HEK293 (cell line): ENCODE measurements around the gene DDX56.

Source experiments
- SETDB1 ChIP-seq: IDR thresholded peaks from one replicate; pipeline ENCODE4 v1.6.1; 2017; ENCODE audit warnings: mild to moderate bottlenecking, low read length, moderate library complexity, mixed read lengths; ENCODE audit not compliant: insufficient read length
- SP7 ChIP-seq: fragments of 450-650 bp; formaldehyde crosslinking; IDR thresholded peaks from 2 replicates; pipeline ENCODE4 v1.5.1; 2016; ENCODE audit warnings: missing biosample characterization, missing genetic modification characterization
- TCF7L2 ChIP-seq: IDR thresholded peaks from 2 replicates; pipeline ENCODE4 v1.6.1; 2011; ENCODE audit warnings: low read depth, mild to moderate bottlenecking, inconsistent platforms, low read length, moderate library complexity, borderline replicate concordance
- ZBTB17 ChIP-seq: fragments of 450-650 bp; formaldehyde crosslinking; IDR thresholded peaks from 2 replicates; pipeline ENCODE4 v1.5.1; 2016; ENCODE audit warnings: missing biosample characterization, missing genetic modification characterization
- ZBTB8A ChIP-seq: fragments of 450-650 bp; formaldehyde crosslinking; IDR thresholded peaks from 2 replicates; pipeline ENCODE4 v1.5.1; 2016; ENCODE audit warnings: missing biosample characterization, missing genetic modification characterization
- ZFP41 ChIP-seq: fragments of 450-650 bp; formaldehyde crosslinking; IDR thresholded peaks from 2 replicates; pipeline ENCODE4 v1.5.1; 2016; ENCODE audit warnings: missing biosample characterization, missing genetic modification characterization, borderline replicate concordance
- ZNF10 ChIP-seq: fragments of 450-650 bp; formaldehyde crosslinking; IDR thresholded peaks from 2 replicates; pipeline ENCODE4 v1.5.1; 2017; ENCODE audit warnings: missing biosample characterization, missing genetic modification characterization
- ZNF114 ChIP-seq: fragments of 450-650 bp; formaldehyde crosslinking; IDR thresholded peaks from 2 replicates; pipeline ENCODE4 v1.5.0; 2017; ENCODE audit warnings: missing biosample characterization, missing genetic modification characterization
- ZNF133 ChIP-seq: fragments of 450-650 bp; formaldehyde crosslinking; IDR thresholded peaks from 2 replicates; pipeline ENCODE4 v1.5.1; 2016; ENCODE audit warnings: missing biosample characterization, missing genetic modification characterization
- ZNF184 ChIP-seq: fragments of 450-650 bp; IDR thresholded peaks from 2 replicates; pipeline ENCODE4 v1.5.1; 2018; ENCODE audit warnings: missing biosample characterization, mild to moderate bottlenecking, missing genetic modification characterization
- ZNF2 ChIP-seq: fragments of 450-650 bp; formaldehyde crosslinking; IDR thresholded peaks from 2 replicates; pipeline ENCODE4 v1.5.1; 2016; ENCODE audit warnings: missing biosample characterization, missing genetic modification characterization
- ZNF335 ChIP-seq: fragments of 450-650 bp; formaldehyde crosslinking; conservative IDR thresholded peaks from 2 replicates; pipeline ENCODE4 v1.5.1; 2016; ENCODE audit warnings: missing biosample characterization, missing genetic modification characterization
- ZNF394 ChIP-seq: fragments of 450-650 bp; formaldehyde crosslinking; IDR thresholded peaks from 2 replicates; pipeline ENCODE4 v1.5.1; 2016; ENCODE audit warnings: missing biosample characterization, missing genetic modification characterization, mild to moderate bottlenecking, moderate library complexity, borderline replicate concordance
- ZNF423 ChIP-seq: fragments of 450-650 bp; formaldehyde crosslinking; IDR thresholded peaks from 2 replicates; pipeline ENCODE4 v1.5.1; 2016; ENCODE audit warnings: missing biosample characterization, missing genetic modification characterization
- ZNF426 ChIP-seq: fragments of 450-650 bp; formaldehyde crosslinking; IDR thresholded peaks from 2 replicates; pipeline ENCODE4 v1.5.1; 2017; ENCODE audit warnings: missing biosample characterization, missing genetic modification characterization, mild to moderate bottlenecking, inconsistent platforms, moderate library complexity
- ZNF501 ChIP-seq: fragments of 450-650 bp; formaldehyde crosslinking; IDR thresholded peaks from 2 replicates; pipeline ENCODE4 v1.5.1; 2016; ENCODE audit warnings: missing biosample characterization, missing genetic modification characterization
- ZNF529 ChIP-seq: fragments of 450-650 bp; formaldehyde crosslinking; IDR thresholded peaks from 2 replicates; pipeline ENCODE4 v1.5.1; 2017; ENCODE audit warnings: missing genetic modification characterization, missing biosample characterization; ENCODE audit not compliant: insufficient replicate concordance
- ZNF624 ChIP-seq: fragments of 450-650 bp; formaldehyde crosslinking; IDR thresholded peaks from 2 replicates; pipeline ENCODE4 v1.5.1; 2017; ENCODE audit warnings: missing biosample characterization, missing genetic modification characterization
- ZNF658 ChIP-seq: fragments of 450-650 bp; formaldehyde crosslinking; IDR thresholded peaks from 2 replicates; pipeline ENCODE4; 2016; ENCODE audit warnings: missing biosample characterization, missing genetic modification characterization
- ZNF670 ChIP-seq: fragments of 450-650 bp; formaldehyde crosslinking; IDR thresholded peaks from 2 replicates; pipeline ENCODE4 v1.5.1; 2016; ENCODE audit warnings: missing biosample characterization, missing genetic modification characterization, low read depth
- ZNF768 ChIP-seq: fragments of 450-650 bp; formaldehyde crosslinking; IDR thresholded peaks from 2 replicates; pipeline ENCODE4 v1.5.1; 2018; ENCODE audit warnings: missing biosample characterization, mild to moderate bottlenecking, missing genetic modification characterization
- ZNF785 ChIP-seq: fragments of 450-650 bp; formaldehyde crosslinking; IDR thresholded peaks from 2 replicates; pipeline ENCODE4 v1.5.1; 2016; ENCODE audit warnings: missing biosample characterization, missing genetic modification characterization
- TF ChIP-seq, protein P1 (sequence below): fragments of 450-650 bp; formaldehyde crosslinking; IDR thresholded peaks from 2 replicates; pipeline ENCODE4 v1.5.1; 2016; ENCODE audit warnings: missing biosample characterization, missing genetic modification characterization, borderline replicate concordance
- TF ChIP-seq, protein P2 (sequence below): fragments of 450-650 bp; formaldehyde crosslinking; IDR thresholded peaks from 2 replicates; pipeline ENCODE4 v1.5.1; 2016; ENCODE audit warnings: missing biosample characterization, missing genetic modification characterization
- TF ChIP-seq, protein P3 (sequence below): fragments of 450-650 bp; formaldehyde crosslinking; IDR thresholded peaks from 2 replicates; pipeline ENCODE4 v1.5.1; 2016; ENCODE audit warnings: missing biosample characterization, missing genetic modification characterization
- TF ChIP-seq, protein P4 (sequence below): fragments of 450-650 bp; formaldehyde crosslinking; IDR thresholded peaks from 2 replicates; pipeline ENCODE4 v1.5.1; 2016; ENCODE audit warnings: missing biosample characterization, missing genetic modification characterization, low read depth
- TF ChIP-seq, protein P5 (sequence below): fragments of 450-650 bp; formaldehyde crosslinking; conservative IDR thresholded peaks from 2 replicates; pipeline ENCODE4 v1.5.1; 2016; ENCODE audit warnings: low read depth, missing biosample characterization, missing genetic modification characterization

DDX56 gene

DNA sequence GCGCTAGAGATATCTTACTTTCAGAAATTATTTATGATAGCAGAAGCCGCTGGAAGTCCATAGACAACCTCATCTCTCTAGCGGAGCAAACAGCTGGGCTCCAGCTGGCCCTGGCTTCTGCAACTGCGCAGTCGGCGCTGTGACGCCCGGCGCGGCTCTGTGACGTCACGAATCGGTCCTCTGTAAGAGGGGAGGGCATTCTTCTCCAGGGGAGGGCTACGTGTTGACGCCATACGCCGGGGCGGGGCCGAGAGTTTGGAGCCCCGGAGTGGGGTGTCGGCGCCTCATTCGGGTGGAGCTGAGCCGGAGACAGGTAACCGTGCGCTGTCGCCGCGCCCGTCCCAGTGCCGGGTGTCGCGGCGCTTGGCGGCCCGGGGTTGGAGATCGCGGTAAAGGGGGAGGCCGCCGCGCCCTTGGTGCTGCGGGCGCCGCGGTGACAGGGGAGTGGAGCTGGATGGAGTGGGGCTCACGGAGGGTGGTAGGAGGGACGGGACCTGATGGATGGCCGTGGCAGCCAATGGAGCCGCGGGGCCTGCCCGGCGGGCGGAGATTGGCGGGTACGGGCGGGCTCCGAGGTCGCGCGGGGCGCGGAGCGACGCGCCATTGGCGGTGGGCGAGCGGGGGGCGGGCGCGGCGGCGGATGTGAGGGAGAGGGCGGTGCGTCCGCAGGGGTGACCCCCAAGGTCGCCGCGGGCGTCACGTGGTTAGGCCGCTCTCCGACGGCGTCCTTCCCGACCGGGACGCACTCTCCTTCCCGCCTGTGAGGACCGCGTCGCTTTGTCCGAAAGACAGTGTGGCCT lies 32.8 kb upstream of the DDX56 start, which contains the start of gene OGDH (continued):
- TF ChIP-seq ZBTB8A, result peak; percentile 95
- peak; percentile 93 for TF ChIP-seq TCF7L2
- no peak; the same call in 1 of the 2 replicates for TF ChIP-seq ZNF10 (tag by site-specific recombination)
- peak; percentile 91 for TF ChIP-seq ZNF2 (tag by site-specific recombination)
- peak; percentile 93 for TF ChIP-seq ZBTB17
- no peak for TF ChIP-seq ZNF426 (tag by site-specific recombination)
- TF ChIP-seq ZFP41 (tag by site-specific recombination), result no peak
- TF ChIP-seq, protein P1, sequence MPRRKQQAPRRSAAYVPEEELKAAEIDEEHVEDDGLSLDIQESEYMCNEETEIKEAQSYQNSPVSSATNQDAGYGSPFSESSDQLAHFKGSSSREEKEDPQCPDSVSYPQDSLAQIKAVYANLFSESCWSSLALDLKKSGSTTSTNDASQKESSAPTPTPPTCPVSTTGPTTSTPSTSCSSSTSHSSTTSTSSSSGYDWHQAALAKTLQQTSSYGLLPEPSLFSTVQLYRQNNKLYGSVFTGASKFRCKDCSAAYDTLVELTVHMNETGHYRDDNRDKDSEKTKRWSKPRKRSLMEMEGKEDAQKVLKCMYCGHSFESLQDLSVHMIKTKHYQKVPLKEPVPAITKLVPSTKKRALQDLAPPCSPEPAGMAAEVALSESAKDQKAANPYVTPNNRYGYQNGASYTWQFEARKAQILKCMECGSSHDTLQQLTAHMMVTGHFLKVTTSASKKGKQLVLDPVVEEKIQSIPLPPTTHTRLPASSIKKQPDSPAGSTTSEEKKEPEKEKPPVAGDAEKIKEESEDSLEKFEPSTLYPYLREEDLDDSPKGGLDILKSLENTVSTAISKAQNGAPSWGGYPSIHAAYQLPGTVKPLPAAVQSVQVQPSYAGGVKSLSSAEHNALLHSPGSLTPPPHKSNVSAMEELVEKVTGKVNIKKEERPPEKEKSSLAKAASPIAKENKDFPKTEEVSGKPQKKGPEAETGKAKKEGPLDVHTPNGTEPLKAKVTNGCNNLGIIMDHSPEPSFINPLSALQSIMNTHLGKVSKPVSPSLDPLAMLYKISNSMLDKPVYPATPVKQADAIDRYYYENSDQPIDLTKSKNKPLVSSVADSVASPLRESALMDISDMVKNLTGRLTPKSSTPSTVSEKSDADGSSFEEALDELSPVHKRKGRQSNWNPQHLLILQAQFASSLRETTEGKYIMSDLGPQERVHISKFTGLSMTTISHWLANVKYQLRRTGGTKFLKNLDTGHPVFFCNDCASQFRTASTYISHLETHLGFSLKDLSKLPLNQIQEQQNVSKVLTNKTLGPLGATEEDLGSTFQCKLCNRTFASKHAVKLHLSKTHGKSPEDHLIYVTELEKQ, result no peak
- TF ChIP-seq ZNF670, result no peak
- no peak for TF ChIP-seq ZNF624 (tag by site-specific recombination)
- no peak for TF ChIP-seq ZNF768 (tag by site-specific recombination)
- no peak for TF ChIP-seq ZNF785 (tag by site-specific recombination)
- TF ChIP-seq ZNF529 (tag by site-specific recombination), result no peak
- TF ChIP-seq SETDB1, result no peak
- TF ChIP-seq ZNF184 (tag by site-specific recombination), result no peak
- peak; percentile 88 for TF ChIP-seq SP7
- TF ChIP-seq ZNF501, result peak; percentile 92
- TF ChIP-seq ZNF133 (tag by site-specific recombination), result no peak
- TF ChIP-seq ZNF658, result no peak
- TF ChIP-seq, protein P2, sequence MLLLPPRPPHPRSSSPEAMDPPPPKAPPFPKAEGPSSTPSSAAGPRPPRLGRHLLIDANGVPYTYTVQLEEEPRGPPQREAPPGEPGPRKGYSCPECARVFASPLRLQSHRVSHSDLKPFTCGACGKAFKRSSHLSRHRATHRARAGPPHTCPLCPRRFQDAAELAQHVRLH, result 0 out of 2 replicates have a peak, but pooled peaks have one; percentile 18
- TF ChIP-seq, protein P3, sequence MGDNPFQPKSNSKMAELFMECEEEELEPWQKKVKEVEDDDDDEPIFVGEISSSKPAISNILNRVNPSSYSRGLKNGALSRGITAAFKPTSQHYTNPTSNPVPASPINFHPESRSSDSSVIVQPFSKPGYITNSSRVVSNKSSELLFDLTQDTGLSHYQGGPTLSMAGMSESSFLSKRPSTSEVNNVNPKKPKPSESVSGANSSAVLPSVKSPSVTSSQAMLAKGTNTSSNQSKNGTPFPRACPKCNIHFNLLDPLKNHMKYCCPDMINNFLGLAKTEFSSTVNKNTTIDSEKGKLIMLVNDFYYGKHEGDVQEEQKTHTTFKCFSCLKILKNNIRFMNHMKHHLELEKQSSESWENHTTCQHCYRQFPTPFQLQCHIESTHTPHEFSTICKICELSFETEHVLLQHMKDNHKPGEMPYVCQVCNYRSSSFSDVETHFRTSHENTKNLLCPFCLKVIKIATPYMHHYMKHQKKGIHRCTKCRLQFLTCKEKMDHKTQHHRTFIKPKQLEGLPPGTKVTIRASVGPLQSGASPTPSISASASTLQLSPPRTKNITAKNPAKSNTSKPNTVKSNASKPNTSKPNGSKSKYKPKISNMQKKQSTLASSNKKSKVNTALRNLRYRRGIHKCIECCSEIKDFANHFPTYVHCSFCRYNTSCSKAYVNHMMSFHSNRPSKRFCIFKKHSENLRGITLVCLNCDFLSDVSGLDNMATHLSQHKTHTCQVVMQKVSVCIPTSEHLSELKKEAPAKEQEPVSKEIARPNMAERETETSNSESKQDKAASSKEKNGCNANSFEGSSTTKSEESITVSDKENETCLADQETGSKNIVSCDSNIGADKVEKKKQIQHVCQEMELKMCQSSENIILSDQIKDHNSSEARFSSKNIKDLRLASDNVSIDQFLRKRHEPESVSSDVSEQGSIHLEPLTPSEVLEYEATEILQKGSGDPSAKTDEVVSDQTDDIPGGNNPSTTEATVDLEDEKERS (tag by site-specific recombination), result no peak
- TF ChIP-seq, protein P4, sequence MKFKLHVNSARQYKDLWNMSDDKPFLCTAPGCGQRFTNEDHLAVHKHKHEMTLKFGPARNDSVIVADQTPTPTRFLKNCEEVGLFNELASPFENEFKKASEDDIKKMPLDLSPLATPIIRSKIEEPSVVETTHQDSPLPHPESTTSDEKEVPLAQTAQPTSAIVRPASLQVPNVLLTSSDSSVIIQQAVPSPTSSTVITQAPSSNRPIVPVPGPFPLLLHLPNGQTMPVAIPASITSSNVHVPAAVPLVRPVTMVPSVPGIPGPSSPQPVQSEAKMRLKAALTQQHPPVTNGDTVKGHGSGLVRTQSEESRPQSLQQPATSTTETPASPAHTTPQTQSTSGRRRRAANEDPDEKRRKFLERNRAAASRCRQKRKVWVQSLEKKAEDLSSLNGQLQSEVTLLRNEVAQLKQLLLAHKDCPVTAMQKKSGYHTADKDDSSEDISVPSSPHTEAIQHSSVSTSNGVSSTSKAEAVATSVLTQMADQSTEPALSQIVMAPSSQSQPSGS (tag by site-specific recombination), result peak; percentile 97
- TF ChIP-seq ZNF335 (tag by site-specific recombination), result peak; percentile 63
- no peak; the same call in 1 of the 2 replicates for TF ChIP-seq ZNF394 (tag by site-specific recombination)
- TF ChIP-seq, protein P5, sequence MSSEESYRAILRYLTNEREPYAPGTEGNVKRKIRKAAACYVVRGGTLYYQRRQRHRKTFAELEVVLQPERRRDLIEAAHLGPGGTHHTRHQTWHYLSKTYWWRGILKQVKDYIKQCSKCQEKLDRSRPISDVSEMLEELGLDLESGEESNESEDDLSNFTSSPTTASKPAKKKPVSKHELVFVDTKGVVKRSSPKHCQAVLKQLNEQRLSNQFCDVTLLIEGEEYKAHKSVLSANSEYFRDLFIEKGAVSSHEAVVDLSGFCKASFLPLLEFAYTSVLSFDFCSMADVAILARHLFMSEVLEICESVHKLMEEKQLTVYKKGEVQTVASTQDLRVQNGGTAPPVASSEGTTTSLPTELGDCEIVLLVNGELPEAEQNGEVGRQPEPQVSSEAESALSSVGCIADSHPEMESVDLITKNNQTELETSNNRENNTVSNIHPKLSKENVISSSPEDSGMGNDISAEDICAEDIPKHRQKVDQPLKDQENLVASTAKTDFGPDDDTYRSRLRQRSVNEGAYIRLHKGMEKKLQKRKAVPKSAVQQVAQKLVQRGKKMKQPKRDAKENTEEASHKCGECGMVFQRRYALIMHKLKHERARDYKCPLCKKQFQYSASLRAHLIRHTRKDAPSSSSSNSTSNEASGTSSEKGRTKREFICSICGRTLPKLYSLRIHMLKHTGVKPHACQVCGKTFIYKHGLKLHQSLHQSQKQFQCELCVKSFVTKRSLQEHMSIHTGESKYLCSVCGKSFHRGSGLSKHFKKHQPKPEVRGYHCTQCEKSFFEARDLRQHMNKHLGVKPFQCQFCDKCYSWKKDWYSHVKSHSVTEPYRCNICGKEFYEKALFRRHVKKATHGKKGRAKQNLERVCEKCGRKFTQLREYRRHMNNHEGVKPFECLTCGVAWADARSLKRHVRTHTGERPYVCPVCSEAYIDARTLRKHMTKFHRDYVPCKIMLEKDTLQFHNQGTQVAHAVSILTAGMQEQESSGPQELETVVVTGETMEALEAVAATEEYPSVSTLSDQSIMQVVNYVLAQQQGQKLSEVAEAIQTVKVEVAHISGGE (tag by site-specific recombination), result no peak; the same call in 1 of the 2 replicates
- TF ChIP-seq ZNF114 (tag by site-specific recombination), result no peak
- no peak for TF ChIP-seq ZNF423 (tag by site-specific recombination)
